A549 (cell line): ENCODE measurements around the gene CCDC187.

Experiments
- CBX8 ChIP-seq: fragments of 200-600 bp; sonication (generic); IDR thresholded peaks from 2 replicates; pipeline ENCODE4 v1.6.1; 2016
- CHD4 ChIP-seq: fragments of 200-600 bp; sonication (generic); IDR thresholded peaks from 2 replicates; pipeline ENCODE4 v1.6.1; 2016; ENCODE audit warnings: antibody characterized with exemption, mild to moderate bottlenecking, borderline replicate concordance
- ESRRA ChIP-seq: fragments of 150-350 bp; IDR thresholded peaks from 2 replicates; pipeline ENCODE4 v1.6.1; 2014; ENCODE audit warnings: mild to moderate bottlenecking, low read length, borderline replicate concordance
- JUNB ChIP-seq: fragments of >200 bp; sonication (Bioruptor Twin); formaldehyde crosslinking; IDR thresholded peaks from 2 replicates; pipeline ENCODE4 v1.6.1; 2016
- KDM1A ChIP-seq: fragments of 200-600 bp; sonication (generic); IDR thresholded peaks from 2 replicates; pipeline ENCODE4 v1.6.1; 2016; ENCODE audit warnings: low read depth, mild to moderate bottlenecking
- RAD21 ChIP-seq, 2 experiments: fragments of >200 bp in 1 of 2; sonication (Bioruptor Twin) in 1 of 2; formaldehyde crosslinking in 1 of 2; IDR thresholded peaks in 1 of 2; conservative IDR thresholded peaks in 1 of 2; 2 replicates in 1 of 2; 3 replicates in 1 of 2; pipeline ENCODE4 v1.6.1; 2012 to 2018; ENCODE audit warnings: inconsistent platforms in 1 of 2
- RCOR1 ChIP-seq: fragments of 150-350 bp; IDR thresholded peaks from 2 replicates; pipeline ENCODE4 v1.6.1; 2014; ENCODE audit warnings: antibody characterized with exemption, low read length, low read depth
- SMC3 ChIP-seq: fragments of >200 bp; sonication (Bioruptor Twin); formaldehyde crosslinking; IDR thresholded peaks from 3 replicates; pipeline ENCODE4 v1.6.1; 2018; ENCODE audit warnings: inconsistent platforms
- TP53 ChIP-seq: fragments of 250-450 bp; sonication (Bioruptor Pico); IDR thresholded peaks from 2 replicates; pipeline ENCODE4 v1.5.0; 2021; ENCODE audit warnings: mild to moderate bottlenecking, moderate library complexity
- TF ChIP-seq, protein P1 (sequence below): fragments of >200 bp; sonication (Bioruptor Twin); formaldehyde crosslinking; IDR thresholded peaks from 3 replicates; pipeline ENCODE4 v1.5.1; 2016
- TF ChIP-seq, protein P2 (sequence below): IDR thresholded peaks from 2 replicates; pipeline ENCODE4 v1.6.1; 2012

GRCh38 chr9:136348691-136349090 lies 44.8 kb upstream of the CCDC187 start:
- TF ChIP-seq RAD21 (conservative IDR thresholded peaks at IDR 0.05 in 1 of 2, IDR thresholded peaks at IDR 0.05 in 1 of 2), result no peak
- TF ChIP-seq SMC3, result no peak
- no peak for TF ChIP-seq RCOR1
- TF ChIP-seq CBX8, result no peak
- TF ChIP-seq, protein P1, sequence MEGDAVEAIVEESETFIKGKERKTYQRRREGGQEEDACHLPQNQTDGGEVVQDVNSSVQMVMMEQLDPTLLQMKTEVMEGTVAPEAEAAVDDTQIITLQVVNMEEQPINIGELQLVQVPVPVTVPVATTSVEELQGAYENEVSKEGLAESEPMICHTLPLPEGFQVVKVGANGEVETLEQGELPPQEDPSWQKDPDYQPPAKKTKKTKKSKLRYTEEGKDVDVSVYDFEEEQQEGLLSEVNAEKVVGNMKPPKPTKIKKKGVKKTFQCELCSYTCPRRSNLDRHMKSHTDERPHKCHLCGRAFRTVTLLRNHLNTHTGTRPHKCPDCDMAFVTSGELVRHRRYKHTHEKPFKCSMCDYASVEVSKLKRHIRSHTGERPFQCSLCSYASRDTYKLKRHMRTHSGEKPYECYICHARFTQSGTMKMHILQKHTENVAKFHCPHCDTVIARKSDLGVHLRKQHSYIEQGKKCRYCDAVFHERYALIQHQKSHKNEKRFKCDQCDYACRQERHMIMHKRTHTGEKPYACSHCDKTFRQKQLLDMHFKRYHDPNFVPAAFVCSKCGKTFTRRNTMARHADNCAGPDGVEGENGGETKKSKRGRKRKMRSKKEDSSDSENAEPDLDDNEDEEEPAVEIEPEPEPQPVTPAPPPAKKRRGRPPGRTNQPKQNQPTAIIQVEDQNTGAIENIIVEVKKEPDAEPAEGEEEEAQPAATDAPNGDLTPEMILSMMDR, result no peak
- TF ChIP-seq JUNB, result no peak
- no peak for TF ChIP-seq KDM1A
- TF ChIP-seq ESRRA, result no peak
- no peak for TF ChIP-seq CHD4
- TF ChIP-seq, protein P2, sequence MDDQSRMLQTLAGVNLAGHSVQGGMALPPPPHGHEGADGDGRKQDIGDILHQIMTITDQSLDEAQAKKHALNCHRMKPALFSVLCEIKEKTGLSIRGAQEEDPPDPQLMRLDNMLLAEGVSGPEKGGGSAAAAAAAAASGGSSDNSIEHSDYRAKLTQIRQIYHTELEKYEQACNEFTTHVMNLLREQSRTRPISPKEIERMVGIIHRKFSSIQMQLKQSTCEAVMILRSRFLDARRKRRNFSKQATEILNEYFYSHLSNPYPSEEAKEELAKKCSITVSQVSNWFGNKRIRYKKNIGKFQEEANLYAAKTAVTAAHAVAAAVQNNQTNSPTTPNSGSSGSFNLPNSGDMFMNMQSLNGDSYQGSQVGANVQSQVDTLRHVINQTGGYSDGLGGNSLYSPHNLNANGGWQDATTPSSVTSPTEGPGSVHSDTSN, result no peak
- no peak for TF ChIP-seq TP53 (CRISPR knock-in tag)
